B cell (primary cell): ENCODE data around the gene TPP2. TPM values are rescaled to one million over a fixed set of nuclear protein-coding genes. Genes with fewer than 3 reads are reported as not detected.

Experiments used
- ATAC-seq: fragments of 200-7000 bp; cut with Tn5 transposase; one replicate; pipeline ENCODE4 v1.10.0; 2021; ENCODE audit warnings: low read depth, mild to moderate bottlenecking, moderate number of reproducible peaks, moderate library complexity
- CTCF ChIA-PET: fragments of 350-600 bp; sonication (Branson Sonifier 250); formaldehyde crosslinking; loops from one replicate; lab custom pipeline; 2021; ENCODE audit warnings: antibody characterized with exemption, inconsistent platforms; lab: Charles Lee
- POLR2A ChIA-PET: fragments of 350-600 bp; sonication (Branson Sonifier 250); formaldehyde crosslinking; loops from one replicate; lab custom pipeline; 2021; ENCODE audit warnings: antibody characterized with exemption; lab: Charles Lee
- DNase-seq: peaks from one replicate; pipeline ENCODE4 v3.0.0; 2013
- H2AFZ ChIP-seq: 2 replicates; pipeline ENCODE4 v1.6.1; 2012; ENCODE audit warnings: mild to moderate bottlenecking, low read depth, low read length; ENCODE audit not compliant: insufficient read depth, poor library complexity, severe bottlenecking
- H3K27ac ChIP-seq, 2 donors: 1 replicate in 1 of 2; 2 replicates in 1 of 2; pipeline ENCODE4 v1.5.1; 2012 to 2013; ENCODE audit warnings: low read length in 2 of 2, mild to moderate bottlenecking in 2 of 2, moderate library complexity in 1 of 2
- H3K27me3 ChIP-seq, 4 experiments: fragments of 200-600 bp in 1 of 4; sonication (generic) in 1 of 4; replicated peaks in 1 of 4; 1 replicate in 2 of 4; 2 replicates in 2 of 4; pipeline versions ENCODE4 v1.6.1 to v1.7.0; 2013 to 2016; ENCODE audit warnings: low read length in 3 of 4, mild to moderate bottlenecking in 2 of 4, mixed read lengths in 1 of 4, moderate library complexity in 1 of 4; ENCODE audit not compliant: insufficient read depth in 4 of 4, control insufficient read depth in 3 of 4; ENCODE audit errors: control extremely low read depth in 1 of 4
- H3K36me3 ChIP-seq, 2 experiments: replicated peaks in 1 of 2; 1 replicate in 1 of 2; 2 replicates in 1 of 2; pipeline versions ENCODE4 v1.6.1 to v1.7.1; 2013; ENCODE audit warnings: low read length in 1 of 2; ENCODE audit not compliant: insufficient read depth in 2 of 2, control insufficient read depth in 1 of 2; ENCODE audit errors: control extremely low read depth in 1 of 2, extremely low read depth in 1 of 2
- H3K4me1 ChIP-seq, 2 donors: fragments of 200-600 bp in 1 of 2; sonication (generic) in 1 of 2; 1 replicate in 1 of 2; 2 replicates in 1 of 2; pipeline versions ENCODE4 v1.5.1 to v1.6.1; 2013 to 2017; ENCODE audit warnings: low read length in 2 of 2; ENCODE audit not compliant: control insufficient read depth in 2 of 2, insufficient read depth in 2 of 2
- H3K4me2 ChIP-seq: replicated peaks from 2 replicates; pipeline ENCODE3; 2012; ENCODE audit warnings: mild to moderate bottlenecking, low read depth, low read length; ENCODE audit not compliant: poor library complexity, severe bottlenecking
- H3K4me3 ChIP-seq, 5 experiments: fragments of 200-600 bp in 1 of 5; sonication (generic) in 1 of 5; 1 replicate in 3 of 5; 2 replicates in 2 of 5; pipeline versions ENCODE4 v1.5.1 to v1.7.0; 2011 to 2016; ENCODE audit warnings: low read length in 4 of 5, mild to moderate bottlenecking in 4 of 5, low read depth in 2 of 5, control low read depth in 1 of 5, moderate library complexity in 1 of 5; ENCODE audit not compliant: insufficient read depth in 1 of 5; ENCODE audit errors: control extremely low read depth in 1 of 5, extremely low read depth in 1 of 5
- H3K79me2 ChIP-seq: fragments of 200-600 bp; sonication (generic); one replicate; pipeline ENCODE4 v1.6.0; 2016; ENCODE audit warnings: low read length; ENCODE audit not compliant: control insufficient read depth, insufficient read depth
- H3K9ac ChIP-seq: fragments of 200-600 bp; sonication (generic); 2 replicates; pipeline ENCODE4 v1.6.1; 2017; ENCODE audit warnings: mild to moderate bottlenecking, low read length, moderate library complexity
- H3K9me3 ChIP-seq, 3 donors: one replicate each; pipeline versions ENCODE4 v1.6.1 to v1.7.1; 2013; ENCODE audit warnings: low read length in 2 of 3; ENCODE audit not compliant: control insufficient read depth in 2 of 3, insufficient read depth in 1 of 3; ENCODE audit errors: control extremely low read depth in 1 of 3
- H4K20me1 ChIP-seq: 2 replicates; pipeline ENCODE4 v1.6.0; 2012; ENCODE audit warnings: mild to moderate bottlenecking, low read length; ENCODE audit not compliant: insufficient read depth, control insufficient read depth, poor library complexity, severe bottlenecking
- H3K27ac Mint-ChIP-seq: one replicate; pipeline ENCODE4 v1.8.0; 2021; ENCODE audit warnings: mixed read lengths
- H3K27me3 Mint-ChIP-seq: one replicate; pipeline ENCODE4 v1.8.0; 2021; ENCODE audit warnings: mixed read lengths
- H3K4me1 Mint-ChIP-seq: one replicate; pipeline ENCODE4 v1.8.0; 2021; ENCODE audit warnings: mixed read lengths
- H3K4me3 Mint-ChIP-seq: one replicate; pipeline ENCODE4 v1.8.0; 2021; ENCODE audit warnings: mixed read lengths
- H3K9me3 Mint-ChIP-seq: one replicate; pipeline ENCODE4 v1.8.0; 2022; ENCODE audit warnings: mixed read lengths; ENCODE audit not compliant: insufficient read depth
- EZH2 ChIP-seq: IDR thresholded peaks from 2 replicates; pipeline ENCODE4 v1.6.1; 2012; ENCODE audit warnings: borderline replicate concordance, low read depth, mild to moderate bottlenecking, moderate library complexity, low read length; ENCODE audit not compliant: insufficient read depth, poor library complexity, severe bottlenecking
- WGBS: methylation state at CpG from one replicate; pipeline ENCODE4 v1.1.5; 2013; ENCODE audit warnings: missing lambda C conversion rate; ENCODE audit not compliant: insufficient coverage; 5-methylcytosine and 5-hydroxymethylcytosine counted together
- intact Hi-C: fragments of 100-400 bp; cut with micrococcal nuclease; formaldehyde crosslinking; loops from one replicate; pipeline ENCODE4 v1.10.0; 2022
- polyA plus RNA-seq: library from polyadenylated mRNA; depleted of rRNA; stranded (reverse); fragments of >200 nt; gene quantifications from 2 replicates; pipeline ENCODE4 v1.2.3, GENCODE V29; 2012
- total RNA-seq, 2 donors: library from RNA; stranded (reverse); fragments of 120-200 nt in 1 of 2; gene quantifications; 1 replicate in 1 of 2; 2 replicates in 1 of 2; pipeline versions ENCODE4 v1.2.3 to v1.2.4, GENCODE V29; 2013 to 2022
- TF ChIP-seq, protein P1 (sequence below): fragments of 200-600 bp; IDR thresholded peaks from one replicate; pipeline ENCODE4 v1.8.0; 2022; ENCODE audit warnings: antibody characterized with exemption, mild to moderate bottlenecking

Gene TPP2
- total and polyA plus RNA-seq, 2 donors (not counting 1 experiment from before 2014, with no cell fraction given): 22.1 to 51.1 TPM

DNA sequence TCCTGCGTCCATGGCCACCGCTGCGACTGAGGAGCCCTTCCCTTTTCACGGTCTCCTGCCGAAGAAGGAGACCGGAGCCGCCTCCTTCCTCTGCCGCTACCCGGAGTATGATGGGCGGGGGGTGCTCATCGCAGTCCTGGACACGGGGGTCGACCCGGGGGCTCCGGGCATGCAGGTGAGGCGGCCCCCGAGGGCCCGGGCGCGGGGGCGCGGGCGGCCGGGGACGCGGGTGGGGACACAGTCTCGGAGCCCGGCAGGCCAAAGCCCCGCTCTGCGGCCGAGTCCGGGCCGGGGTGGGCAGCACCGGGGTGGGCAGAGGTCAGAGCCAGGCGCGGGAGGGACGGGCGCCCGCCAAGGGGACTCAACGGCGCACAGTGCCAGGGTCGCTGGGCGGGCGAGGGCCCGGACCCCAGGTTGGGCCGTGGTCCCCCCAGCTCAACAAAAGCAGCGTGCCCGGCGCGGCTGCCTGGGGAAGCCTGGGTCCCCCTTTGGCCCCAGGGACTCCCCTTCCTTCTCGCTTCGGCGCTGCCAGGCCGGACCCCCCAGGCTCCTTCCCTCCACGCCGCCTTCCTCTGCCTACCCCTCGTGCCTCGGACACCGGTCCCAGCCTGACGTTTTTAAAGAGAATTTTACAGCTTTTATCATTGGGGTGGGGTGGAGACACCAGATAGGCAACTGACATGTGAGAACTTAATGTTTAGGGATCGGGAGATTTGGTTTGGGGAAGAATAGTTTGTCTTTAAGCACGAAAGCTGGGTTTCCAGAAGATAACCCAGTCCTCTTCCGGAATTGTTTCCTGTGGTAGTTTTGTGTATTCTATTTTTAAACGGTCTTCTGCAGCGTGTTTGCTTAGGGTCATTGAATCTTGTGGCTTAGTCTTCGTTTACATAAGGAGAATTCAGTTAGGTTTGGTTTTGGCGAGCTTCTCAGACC is 509 bp downstream of the TPP2 start:
- H3K27ac ChIP-seq: peak overlapping the region; percentile 97 to 100
- WGBS: under 1% methylated on average over 56 of the region's 67 CpGs
- ATAC-seq (no peak), DNase-seq (peak; percentile 54)
- no peaks in the 10 kb centered on the region for H3K27me3 Mint-ChIP-seq
- H3K4me3 Mint-ChIP-seq: peak overlapping the region; percentile 100
- H3K79me2 ChIP-seq: peaks cover 61% of the 10 kb centered on the region
- H3K4me1 Mint-ChIP-seq: peaks cover 61% of the 10 kb centered on the region
- peak overlapping the region; percentile 87 for H3K4me2 ChIP-seq
- peak overlapping the region; percentile 90 for H2AFZ ChIP-seq
- H3K4me1 ChIP-seq: peaks cover 23 to 24% of the 10 kb centered on the region in 2 donors
- peaks cover 0 to 2% of the 10 kb centered on the region in 2 experiments for H3K36me3 ChIP-seq
- H3K9ac ChIP-seq: peak overlapping the region; percentile 96
- H3K27me3 ChIP-seq: no peaks in the 10 kb centered on the region
- ChIA-PET CTCF (interaction anchor here (1.0 to 4.7 kb wide), 6 partner anchors 9 to 252 kb away, joined by 4 to 43 read pairs (median 6); partner anchors contain the start of gene ERCC5), POLR2A (interaction anchor here (1.6 to 5.7 kb wide), 4 partner anchors 176 to 248 kb away, joined by 7 to 116 read pairs (median 9); partner anchors contain the start of genes ERCC5 and TEX30)
- H3K4me3 ChIP-seq: peak overlapping the region; percentile 83 to 99 (median 91)
- peaks cover 24% of the 10 kb centered on the region for H4K20me1 ChIP-seq
- TF ChIP-seq, protein P1, sequence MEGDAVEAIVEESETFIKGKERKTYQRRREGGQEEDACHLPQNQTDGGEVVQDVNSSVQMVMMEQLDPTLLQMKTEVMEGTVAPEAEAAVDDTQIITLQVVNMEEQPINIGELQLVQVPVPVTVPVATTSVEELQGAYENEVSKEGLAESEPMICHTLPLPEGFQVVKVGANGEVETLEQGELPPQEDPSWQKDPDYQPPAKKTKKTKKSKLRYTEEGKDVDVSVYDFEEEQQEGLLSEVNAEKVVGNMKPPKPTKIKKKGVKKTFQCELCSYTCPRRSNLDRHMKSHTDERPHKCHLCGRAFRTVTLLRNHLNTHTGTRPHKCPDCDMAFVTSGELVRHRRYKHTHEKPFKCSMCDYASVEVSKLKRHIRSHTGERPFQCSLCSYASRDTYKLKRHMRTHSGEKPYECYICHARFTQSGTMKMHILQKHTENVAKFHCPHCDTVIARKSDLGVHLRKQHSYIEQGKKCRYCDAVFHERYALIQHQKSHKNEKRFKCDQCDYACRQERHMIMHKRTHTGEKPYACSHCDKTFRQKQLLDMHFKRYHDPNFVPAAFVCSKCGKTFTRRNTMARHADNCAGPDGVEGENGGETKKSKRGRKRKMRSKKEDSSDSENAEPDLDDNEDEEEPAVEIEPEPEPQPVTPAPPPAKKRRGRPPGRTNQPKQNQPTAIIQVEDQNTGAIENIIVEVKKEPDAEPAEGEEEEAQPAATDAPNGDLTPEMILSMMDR: no peak
- TF ChIP-seq EZH2: no peak
- H3K9me3 Mint-ChIP-seq: no peaks in the 10 kb centered on the region
- intact Hi-C loops: loop anchor here (2.0 kb wide), 1 partner anchor 16 kb away; no protein-coding TSS in a partner anchor
- H3K27ac Mint-ChIP-seq: peak overlapping the region; percentile 100
- H3K9me3 ChIP-seq: no peaks in the 10 kb centered on the region
